ENCODE measurements around the gene MEGF9. TPM values are rescaled to one million over a fixed set of nuclear protein-coding genes. Genes with fewer than 3 reads are reported as not detected.

Gene MEGF9
- total RNA-seq, 2 experiments from 2014 or later = 5.1 to 10.2 TPM

GRCh38 chr9:120723565-120723964 lies 9.3 kb upstream of the MEGF9 start:
- Histone ChIP-seq H3K4me3 (ENCODE audit: low read depth, low read length, poor library complexity, severe bottlenecking) (no peak overlapping the region), H3K4me1 (ENCODE audit: insufficient read depth, low read length, poor library complexity, severe bottlenecking) (no peaks in the 10 kb centered on the region), H4K20me1 (ENCODE audit: insufficient read depth, low read length) (no peaks in the 10 kb centered on the region), H3K79me2 (ENCODE audit: insufficient read depth, low read depth, low read length) (no peaks in the 10 kb centered on the region), H2AFZ (ENCODE audit: low read length) (no peak overlapping the region), H3K4me2 (ENCODE audit: low read length) (no peak overlapping the region), H3K36me3 (ENCODE audit: insufficient read depth, low read length) (no peaks in the 10 kb centered on the region), H3K9me3 (ENCODE audit: low read length) (no peaks in the 10 kb centered on the region), H3K9me2 (ENCODE audit: insufficient read depth, low read length) (no peaks in the 10 kb centered on the region), H3K27ac (ENCODE audit: low read depth, low read length, poor library complexity, severe bottlenecking) (no peak overlapping the region)
- intact Hi-C loops (cut with micrococcal nuclease; ENCODE audit: unreplicated experiment) = no loop called here
- ChIA-PET POLR2A (no interaction called here), CTCF (ENCODE audit: unreplicated experiment) (no interaction called here)
- DNase-seq (ENCODE audit: low spot score) = no peak
- BruUV-seq (replicated peaks) = no TSS peak
- TF ChIP-seq CTCF (conservative IDR thresholded peaks at IDR 0.05; ENCODE audit: low read length) = no peak
- TF ChIP-seq EZH2phosphoT487 (IDR thresholded peaks at IDR 0.05; ENCODE audit: borderline replicate concordance, low read depth, low read length) = no peak

- ChIA-PET POLR2A (interaction anchor here (0.7 kb wide), 1 partner anchor 1552 kb away, joined by 4 read pairs; no protein-coding TSS in a partner anchor), CTCF (ENCODE audit: unreplicated experiment) (no interaction called here)
- BruUV-seq (replicated peaks) = no TSS peak
- Histone ChIP-seq H3K4me3 (ENCODE audit: low read depth, low read length, poor library complexity, severe bottlenecking) (no peak overlapping the region), H4K20me1 (ENCODE audit: insufficient read depth, low read length) (no peaks in the 10 kb centered on the region), H3K4me2 (ENCODE audit: low read length) (no peak overlapping the region), H3K4me1 (ENCODE audit: insufficient read depth, low read length, poor library complexity, severe bottlenecking) (peaks cover 2% of the 10 kb centered on the region), H3K79me2 (ENCODE audit: insufficient read depth, low read depth, low read length) (no peaks in the 10 kb centered on the region), H3K36me3 (ENCODE audit: insufficient read depth, low read length) (no peaks in the 10 kb centered on the region), H2AFZ (ENCODE audit: low read length) (no peak overlapping the region), H3K9me2 (ENCODE audit: insufficient read depth, low read length) (no peaks in the 10 kb centered on the region), H3K9me3 (ENCODE audit: low read length) (no peaks in the 10 kb centered on the region), H3K27ac (ENCODE audit: low read depth, low read length, poor library complexity, severe bottlenecking) (no peak overlapping the region)
- TF ChIP-seq CTCF (conservative IDR thresholded peaks at IDR 0.05; ENCODE audit: low read length) (no peak), EZH2phosphoT487 (IDR thresholded peaks at IDR 0.05; ENCODE audit: borderline replicate concordance, low read depth, low read length) (no peak)
- intact Hi-C loops (cut with micrococcal nuclease; ENCODE audit: unreplicated experiment) = no loop called here
- DNase-seq (ENCODE audit: low spot score) = no peak
Measured at GRCh38 chr9:120720404-120720803, 6.1 kb upstream of the MEGF9 start.

- Histone ChIP-seq H3K27ac (ENCODE audit: low read depth, low read length, poor library complexity, severe bottlenecking) (no peak overlapping the region), H2AFZ (ENCODE audit: low read length) (no peak overlapping the region), H3K4me2 (ENCODE audit: low read length) (no peak overlapping the region), H3K4me3 (ENCODE audit: low read depth, low read length, poor library complexity, severe bottlenecking) (no peak overlapping the region), H3K36me3 (ENCODE audit: insufficient read depth, low read length) (no peaks in the 10 kb centered on the region), H4K20me1 (ENCODE audit: insufficient read depth, low read length) (no peaks in the 10 kb centered on the region), H3K9me3 (ENCODE audit: low read length) (no peaks in the 10 kb centered on the region), H3K4me1 (ENCODE audit: insufficient read depth, low read length, poor library complexity, severe bottlenecking) (peaks cover 9% of the 10 kb centered on the region), H3K9me2 (ENCODE audit: insufficient read depth, low read length) (no peaks in the 10 kb centered on the region), H3K79me2 (ENCODE audit: insufficient read depth, low read depth, low read length) (0 out of 2 replicates have a peak, but pooled peaks cover 3% of the 10 kb centered on the region)
- CTCF ChIA-PET (ENCODE audit: unreplicated experiment) = interaction anchor here (0.9 to 1.1 kb wide), 2 partner anchors 13 to 18 kb away, joined by 4 to 5 read pairs; no protein-coding TSS in a partner anchor
- intact Hi-C loops (cut with micrococcal nuclease; ENCODE audit: unreplicated experiment) = loop anchor here (10.0 kb wide), 1 partner anchor 94 kb away; no protein-coding TSS in a partner anchor
- POLR2A ChIA-PET = interaction anchor here (0.8 to 1.8 kb wide), 4 partner anchors 9 to 60 kb away, joined by 3 to 4 read pairs (median 4); no protein-coding TSS in a partner anchor
- DNase-seq (ENCODE audit: low spot score) = no peak
- no TSS peak for BruUV-seq (replicated peaks)
- no peak for TF ChIP-seq EZH2phosphoT487 (IDR thresholded peaks at IDR 0.05; ENCODE audit: borderline replicate concordance, low read depth, low read length)
Measured at GRCh38 chr9:120718316-120718715, 4.0 kb upstream of the MEGF9 start.

All from OCI-LY7 (cell line).